T follicular helper cell (primary cell): Measurements from ENCODE around the gene EMILIN1.
"Not testable (repeated sequence)": the region's sequence is repeated elsewhere in the genome, so short reads cannot be mapped to it uniquely, and the experiment has no call there.

Source experiments
- DNase-seq: peaks from one replicate; pipeline ENCODE4 v3.0.0-alpha.2; 2020; ENCODE audit warnings: low read depth

Gene EMILIN1

GRCh38 chr2:27094353-27094984 is 16.1 kb downstream of the EMILIN1 start:
- no peak for DNase-seq

- DNase-seq = no peak
Measured at GRCh38 chr2:27095427-27095744, 17.0 kb downstream of the EMILIN1 start.

- DNase-seq = no peak
Measured at GRCh38 chr2:27095745-27096651, 17.6 kb downstream of the EMILIN1 start.

GRCh38 chr2:27096748-27097297 is 18.4 kb downstream of the EMILIN1 start:
- no peak for DNase-seq

GRCh38 chr2:27097341-27097740 is 18.9 kb downstream of the EMILIN1 start:
- DNase-seq = no peak

GRCh38 chr2:27099334-27099955 is 21.0 kb downstream of the EMILIN1 start:
- no peak for DNase-seq

GRCh38 chr2:27100036-27100435 is 21.6 kb downstream of the EMILIN1 start:
- no peak for DNase-seq

GRCh38 chr2:27102329-27102728 is 23.9 kb downstream of the EMILIN1 start:
- no peak for DNase-seq

- DNase-seq = no peak
Measured at GRCh38 chr2:27105981-27106380, 27.6 kb downstream of the EMILIN1 start.

- DNase-seq = no peak
Measured at GRCh38 chr2:27108221-27108620, 29.8 kb downstream of the EMILIN1 start.

GRCh38 chr2:27109083-27109482 is 30.7 kb downstream of the EMILIN1 start:
- no peak for DNase-seq

- DNase-seq = not testable (repeated sequence)
Measured at GRCh38 chr2:27110603-27111352, 32.4 kb downstream of the EMILIN1 start.

- DNase-seq = not testable (repeated sequence)
Measured at GRCh38 chr2:27111392-27112078, 33.1 kb downstream of the EMILIN1 start.

GRCh38 chr2:27115519-27115918 is 37.1 kb downstream of the EMILIN1 start:
- DNase-seq = no peak

- no peak for DNase-seq
Measured at GRCh38 chr2:27117995-27118524, 39.6 kb downstream of the EMILIN1 start.

GRCh38 chr2:27118525-27119329 is 40.3 kb downstream of the EMILIN1 start, which contains the start of gene CGREF1:
TSS of gene CGREF1 (minus strand) at chr2:27119128. CDS start at chr2:27104366, 14,762 bp downstream.
- DNase-seq = no peak

GRCh38 chr2:27119330-27119670 is 40.9 kb downstream of the EMILIN1 start:
- not testable (repeated sequence) for DNase-seq

GRCh38 chr2:27121906-27122305 is 43.5 kb downstream of the EMILIN1 start:
- DNase-seq = no peak

- no peak for DNase-seq
Measured at GRCh38 chr2:27122791-27123190, 44.4 kb downstream of the EMILIN1 start.
